Hepatic stellate cell (primary cell): ENCODE data around the gene CFAP299.
"Not testable (repeated sequence)": the region's sequence is repeated elsewhere in the genome, so short reads cannot be mapped to it uniquely, and the experiment has no call there.

Experiments used
- DNase-seq: peaks from one replicate; pipeline ENCODE4 v3.0.0; 2011; ENCODE audit warnings: low spot score

The CFAP299 gene

DNA sequence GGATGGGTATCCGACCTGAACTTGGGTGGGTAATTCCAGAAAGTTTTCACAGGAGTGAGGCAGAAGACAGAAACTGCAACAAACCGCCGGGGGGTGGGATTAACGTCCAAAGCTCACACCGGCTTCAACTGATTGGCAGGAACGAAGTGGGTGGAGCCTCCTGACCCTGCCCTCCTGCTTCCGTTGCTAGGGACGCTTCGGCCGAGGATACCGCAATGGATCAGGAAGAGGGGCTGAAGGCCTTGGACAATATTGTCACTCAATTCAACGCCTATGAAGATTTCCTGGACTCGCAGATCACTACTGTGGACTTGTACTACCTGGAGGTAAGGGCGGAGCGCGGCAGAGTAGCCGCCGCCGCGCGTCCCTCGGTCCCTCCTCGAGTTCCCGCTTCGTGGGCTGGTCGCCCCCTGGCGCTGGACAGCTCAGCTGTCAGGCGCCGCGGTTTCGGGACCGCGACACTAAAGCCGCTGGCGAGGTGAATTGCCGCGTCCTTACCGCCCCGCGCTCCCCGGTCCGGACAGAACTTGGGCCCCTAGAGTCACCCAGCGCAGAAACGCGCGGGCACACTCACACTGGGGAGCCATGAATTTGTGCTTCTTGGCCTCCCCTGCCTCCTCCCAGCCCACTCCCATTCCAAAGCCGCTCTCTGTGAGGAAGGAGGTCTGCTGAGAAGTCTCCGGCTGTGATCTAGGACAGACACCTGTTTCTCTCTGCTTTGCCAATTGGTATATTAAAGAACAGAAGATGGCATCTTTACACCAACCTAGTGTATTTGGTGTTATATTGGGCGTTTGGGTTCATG, at the start of gene CFAP299:
Gene CFAP299, plus strand, starts transcription at position 177 of the 805 bp plus-strand sequence.
- DNase-seq, result peak; percentile 84

DNA sequence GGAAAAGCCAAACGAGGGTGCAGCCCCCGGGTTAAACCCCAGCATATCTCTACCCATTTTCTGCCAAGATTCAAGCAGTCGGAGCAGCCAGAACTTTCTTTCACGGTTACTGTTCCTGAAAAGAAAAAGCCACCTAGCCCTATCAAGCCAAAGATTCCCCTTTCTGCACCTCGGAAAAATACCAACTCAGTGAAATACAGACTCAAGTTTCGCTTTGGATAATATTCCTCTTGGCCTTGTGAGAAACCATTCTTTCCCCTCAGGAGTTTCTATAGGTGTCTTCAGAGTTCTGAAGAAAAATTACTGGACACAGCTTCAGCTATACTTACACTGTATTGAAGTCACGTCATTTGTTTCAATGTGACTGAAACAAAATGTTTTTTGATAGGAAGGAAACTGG, 49.1 kb upstream of the CFAP299 start:
- no peak for DNase-seq

GRCh38 chr4:80290665-80291064, 44.9 kb upstream of the CFAP299 start:
- DNase-seq, result not testable (repeated sequence)

- no peak for DNase-seq
Measured at GRCh38 chr4:80294206-80294605, 41.3 kb upstream of the CFAP299 start.

GRCh38 chr4:80295336-80295735, 40.2 kb upstream of the CFAP299 start:
- no peak for DNase-seq

GRCh38 chr4:80295826-80296225, 39.7 kb upstream of the CFAP299 start:
- DNase-seq, result no peak

- DNase-seq, result no peak
Measured at GRCh38 chr4:80301884-80302283, 33.6 kb upstream of the CFAP299 start.

DNA sequence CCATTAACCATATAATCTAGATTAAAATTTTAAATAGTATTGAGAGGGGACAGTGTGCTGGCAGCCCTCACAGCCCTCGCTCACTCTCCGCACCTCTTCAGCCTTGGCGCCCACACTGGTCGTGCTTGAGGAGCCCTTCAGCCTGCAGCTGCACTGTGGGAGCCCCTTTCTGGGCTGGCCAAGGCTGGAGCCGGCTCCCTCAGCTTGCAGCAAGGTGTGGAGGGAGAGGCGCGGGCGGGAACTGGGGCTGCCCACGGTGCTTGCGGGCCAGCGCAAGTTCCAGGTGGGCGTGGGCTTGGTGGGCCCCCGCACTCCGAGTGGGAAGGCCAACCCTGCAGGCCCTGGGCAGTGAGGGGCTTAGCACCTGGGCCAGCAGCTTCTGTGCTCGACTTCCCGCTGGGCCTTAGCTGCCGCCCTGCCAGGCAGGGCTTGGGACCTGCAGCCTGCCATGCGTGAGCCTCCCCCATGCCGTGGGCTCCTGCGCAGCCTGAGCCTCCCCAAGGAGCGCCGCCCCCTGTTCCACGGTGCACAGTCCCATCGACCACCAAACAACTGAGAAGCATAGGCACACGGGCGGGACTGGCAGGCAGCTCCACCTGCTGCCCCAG, 32.8 kb upstream of the CFAP299 start:
- DNase-seq, result no peak

DNA sequence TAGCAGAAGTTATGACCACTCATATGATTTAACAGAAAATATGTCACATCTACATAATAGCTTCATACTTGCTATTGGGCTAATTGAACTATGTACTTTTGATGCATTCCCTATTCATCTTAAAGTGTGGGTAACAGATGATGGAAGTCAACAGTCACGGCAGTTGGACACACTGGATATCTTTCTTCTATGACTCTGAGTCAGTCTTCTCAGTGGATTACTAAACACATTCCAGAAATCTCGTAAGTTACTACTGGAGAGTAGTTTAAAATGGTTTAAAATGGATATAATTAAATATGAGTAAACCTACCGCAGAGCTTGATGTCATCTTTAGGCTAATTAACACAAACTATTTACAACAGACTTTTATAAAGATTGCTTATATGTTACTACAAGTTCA, 30.1 kb upstream of the CFAP299 start:
- DNase-seq, result peak; percentile 41

GRCh38 chr4:80306260-80306659, 29.3 kb upstream of the CFAP299 start:
- DNase-seq, result no peak

DNA sequence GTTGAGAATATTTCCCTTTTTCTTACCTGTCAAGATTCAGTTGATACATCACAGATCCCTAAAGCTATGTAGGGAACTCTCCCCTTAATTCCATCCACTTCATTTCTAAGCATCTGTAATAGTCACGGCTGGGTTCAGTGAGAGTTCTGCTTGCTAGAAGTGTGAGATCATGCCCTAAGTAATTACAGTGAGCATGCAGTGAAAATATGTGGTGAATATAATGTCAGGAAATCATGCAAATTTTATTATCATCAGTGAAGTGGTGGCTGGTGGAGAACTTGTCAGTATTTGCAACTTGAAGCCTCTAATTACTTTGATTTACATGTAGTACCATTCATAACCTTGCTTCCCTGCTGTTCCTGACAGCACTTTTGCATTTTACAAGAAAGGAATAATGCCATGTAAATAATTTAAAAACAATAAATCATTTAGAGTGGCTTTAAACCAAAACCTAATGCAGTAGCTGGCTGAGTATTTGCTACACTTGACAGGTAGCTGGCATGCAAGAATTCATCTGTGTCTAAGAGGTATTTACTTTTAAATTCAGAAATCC, 28.3 kb upstream of the CFAP299 start:
- DNase-seq, result no peak

- no peak for DNase-seq
Measured at GRCh38 chr4:80307774-80308465, 27.6 kb upstream of the CFAP299 start.

DNA sequence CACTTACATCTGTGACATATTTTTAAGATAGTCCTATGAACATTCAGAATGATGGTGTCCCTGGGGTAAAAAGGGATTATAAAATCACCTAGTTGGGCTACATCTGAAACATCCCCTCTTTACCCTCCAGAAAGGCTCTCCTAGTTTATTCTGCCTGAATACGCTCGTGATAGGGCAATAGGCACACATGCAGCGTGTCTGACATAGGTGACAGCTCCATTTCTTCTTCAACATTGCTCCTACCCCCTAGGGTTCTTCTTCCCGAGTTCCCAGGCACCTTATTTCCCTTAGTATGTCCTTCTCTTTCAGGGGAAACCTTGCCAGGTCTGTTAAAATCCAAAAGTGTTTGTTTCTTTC, 27.1 kb upstream of the CFAP299 start:
- DNase-seq, result no peak

DNA sequence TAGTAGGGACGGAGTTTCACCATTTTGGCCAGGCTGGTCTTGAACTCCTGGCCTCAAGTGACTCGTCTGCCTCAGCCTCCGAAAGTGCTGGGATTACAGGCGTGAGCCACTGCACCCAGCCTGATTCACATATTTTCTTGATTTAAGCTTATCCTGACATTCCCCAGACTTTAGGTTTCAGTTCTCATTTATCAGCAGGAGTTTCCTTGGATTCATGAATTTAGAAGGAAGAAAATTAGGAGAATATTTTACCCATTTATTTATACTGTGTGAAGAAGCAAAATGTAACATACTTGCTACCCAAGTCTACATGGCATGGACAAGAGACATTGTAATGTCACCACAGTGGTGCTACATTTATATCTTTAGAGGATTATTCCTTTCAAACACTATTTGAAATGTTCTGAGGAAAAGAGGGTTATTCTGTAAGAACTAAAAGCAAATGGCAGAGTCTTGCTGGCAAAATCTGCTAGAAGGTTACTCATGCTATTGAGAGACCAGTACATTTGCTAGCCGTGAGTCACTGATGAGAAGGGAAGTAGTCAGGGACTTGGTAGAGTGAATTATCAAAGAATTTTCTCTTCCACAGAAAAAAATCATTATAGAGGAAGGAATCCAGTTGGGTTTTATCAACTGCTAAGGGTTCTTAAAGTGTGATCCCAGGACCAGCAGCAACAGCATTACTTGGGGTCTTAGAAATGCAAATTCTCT, 26.1 kb upstream of the CFAP299 start:
- peak; percentile 63 for DNase-seq

DNA sequence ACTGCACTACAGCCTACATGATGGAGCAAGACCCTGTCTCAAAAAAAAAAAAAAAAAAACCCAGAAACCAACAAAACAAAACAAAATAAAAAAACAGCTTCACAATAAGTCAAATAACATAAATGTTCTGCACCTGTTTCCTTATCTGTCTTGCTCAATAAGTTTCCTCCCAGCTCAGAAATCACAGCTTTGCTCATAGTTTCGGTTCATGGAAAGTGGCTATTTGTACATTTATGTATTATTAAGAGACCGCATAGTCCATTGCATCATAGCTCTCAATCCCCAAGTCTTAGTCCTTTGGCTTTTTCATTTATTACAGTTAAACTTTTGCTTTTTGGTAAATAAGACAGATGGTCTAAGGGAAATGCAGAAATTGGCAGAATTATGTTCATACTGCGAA, 24.4 kb upstream of the CFAP299 start:
- DNase-seq, result no peak

- DNase-seq, result no peak
Measured at GRCh38 chr4:80312124-80312523, 23.4 kb upstream of the CFAP299 start.

- no peak for DNase-seq
Measured at GRCh38 chr4:80313627-80314026, 21.9 kb upstream of the CFAP299 start.

- not testable (repeated sequence) for DNase-seq
Measured at GRCh38 chr4:80315848-80316247, 19.7 kb upstream of the CFAP299 start.

DNA sequence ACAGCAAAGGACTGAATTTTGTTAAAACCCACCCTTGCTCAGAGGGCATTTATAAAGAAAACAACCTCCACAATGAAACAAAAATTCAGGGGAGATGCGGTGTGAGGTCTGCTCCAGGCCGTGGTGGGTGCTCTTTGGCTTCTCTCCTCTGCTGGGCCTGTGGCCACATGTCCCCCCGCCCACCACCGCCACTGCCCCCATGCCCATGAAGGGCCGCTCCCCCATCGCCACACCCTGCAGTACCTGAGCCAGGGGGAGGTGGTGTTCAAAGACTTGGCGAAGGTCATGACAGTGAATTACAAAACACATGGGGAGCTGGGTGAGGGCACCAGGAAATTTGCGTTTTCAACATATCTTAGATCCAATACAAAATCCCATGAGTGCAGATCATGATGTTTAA, 14.2 kb upstream of the CFAP299 start:
- DNase-seq, result no peak

DNA sequence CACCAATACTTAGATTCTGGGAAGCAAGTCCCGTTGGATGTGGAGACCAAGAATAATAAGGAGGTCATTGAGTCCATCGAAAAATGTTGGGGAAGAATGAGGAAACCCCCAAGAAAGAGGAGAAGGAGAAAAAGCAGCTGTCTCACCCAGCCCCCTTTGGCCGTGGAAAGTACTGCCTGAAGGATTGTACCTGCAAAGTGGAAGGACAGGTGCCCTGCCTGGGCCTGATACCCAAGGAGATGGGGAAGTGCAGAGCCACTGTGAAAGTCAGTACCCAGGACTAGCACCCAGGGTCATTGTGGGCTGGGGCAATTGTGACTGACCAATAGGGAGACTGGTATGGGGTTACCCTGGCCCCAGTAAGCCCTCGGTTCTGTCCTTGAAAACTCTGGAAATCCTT, 13.8 kb upstream of the CFAP299 start:
- no peak for DNase-seq

DNA sequence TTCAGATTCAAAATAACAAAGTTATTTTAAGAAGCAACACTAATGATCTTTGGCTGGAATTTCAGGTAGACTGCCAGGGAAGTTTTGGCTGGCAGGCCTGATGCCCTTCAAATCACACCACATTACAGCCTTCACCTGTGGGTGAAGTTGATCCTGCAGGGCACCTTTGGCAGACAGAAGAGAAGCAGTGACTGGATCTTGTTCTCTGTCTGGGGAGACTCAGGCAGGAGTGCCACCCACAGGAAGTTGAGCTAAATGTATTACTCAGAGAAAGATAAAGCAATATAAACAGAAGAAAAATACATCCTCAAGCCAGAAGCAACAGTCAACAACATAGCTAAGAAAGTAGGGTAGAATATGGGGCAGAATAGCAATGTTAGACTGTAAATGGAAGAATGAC, 12.8 kb upstream of the CFAP299 start:
- peak; percentile 32 for DNase-seq

GRCh38 chr4:80324171-80324570, 11.4 kb upstream of the CFAP299 start:
- no peak for DNase-seq
